Uterus (tissue), 2 donors: ENCODE results near the gene TBCD.

Source experiments
- POLR2A ChIP-seq, 2 donors: fragments of 450-650 bp; IDR thresholded peaks; one replicate each; pipeline ENCODE4 v1.6.1; 2016; ENCODE audit warnings: antibody characterized with exemption in 2 of 2, mild to moderate bottlenecking in 1 of 2, moderate library complexity in 1 of 2
- TF ChIP-seq, protein P1 (sequence below), 4 experiments: fragments of 200-600 bp in 2 of 4; fragments of 450-650 bp in 2 of 4; sonication (generic) in 2 of 4; IDR thresholded peaks; one replicate each; pipeline ENCODE4 v1.5.1; 2016 to 2019; ENCODE audit warnings: antibody characterized with exemption in 4 of 4, mild to moderate bottlenecking in 2 of 4, moderate library complexity in 1 of 4

DNA sequence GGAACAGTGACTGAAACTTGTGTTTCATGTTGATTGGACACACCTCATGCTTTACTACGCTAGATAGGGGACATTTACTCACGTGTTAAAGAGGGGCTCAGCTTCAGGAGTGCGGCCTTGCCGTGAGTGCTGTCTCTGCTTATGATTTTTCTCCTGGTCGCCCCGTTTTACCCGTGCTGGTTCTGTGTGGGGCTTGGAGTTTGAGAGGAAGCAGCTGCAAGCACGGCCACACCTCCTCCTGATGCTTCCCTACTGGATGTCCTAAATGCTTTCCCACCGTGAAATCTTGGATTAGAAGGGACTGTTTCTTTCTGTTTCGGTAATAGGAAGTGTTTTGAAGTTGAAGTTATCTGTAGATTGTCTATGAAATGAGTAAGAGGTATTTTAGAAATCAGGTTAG, 141.9 kb downstream of the TBCD start:
- TF ChIP-seq, protein P1, sequence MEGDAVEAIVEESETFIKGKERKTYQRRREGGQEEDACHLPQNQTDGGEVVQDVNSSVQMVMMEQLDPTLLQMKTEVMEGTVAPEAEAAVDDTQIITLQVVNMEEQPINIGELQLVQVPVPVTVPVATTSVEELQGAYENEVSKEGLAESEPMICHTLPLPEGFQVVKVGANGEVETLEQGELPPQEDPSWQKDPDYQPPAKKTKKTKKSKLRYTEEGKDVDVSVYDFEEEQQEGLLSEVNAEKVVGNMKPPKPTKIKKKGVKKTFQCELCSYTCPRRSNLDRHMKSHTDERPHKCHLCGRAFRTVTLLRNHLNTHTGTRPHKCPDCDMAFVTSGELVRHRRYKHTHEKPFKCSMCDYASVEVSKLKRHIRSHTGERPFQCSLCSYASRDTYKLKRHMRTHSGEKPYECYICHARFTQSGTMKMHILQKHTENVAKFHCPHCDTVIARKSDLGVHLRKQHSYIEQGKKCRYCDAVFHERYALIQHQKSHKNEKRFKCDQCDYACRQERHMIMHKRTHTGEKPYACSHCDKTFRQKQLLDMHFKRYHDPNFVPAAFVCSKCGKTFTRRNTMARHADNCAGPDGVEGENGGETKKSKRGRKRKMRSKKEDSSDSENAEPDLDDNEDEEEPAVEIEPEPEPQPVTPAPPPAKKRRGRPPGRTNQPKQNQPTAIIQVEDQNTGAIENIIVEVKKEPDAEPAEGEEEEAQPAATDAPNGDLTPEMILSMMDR (IDR thresholded peaks at IDR 0.05) = no peak
- TF ChIP-seq POLR2A (IDR thresholded peaks at IDR 0.05) = no peak
